BLaER1 (cell line): ENCODE data around the gene NTN3.

Experiments used
- H3K27ac ChIP-seq: shearing (Covaris generic); formaldehyde crosslinking; 2 replicates; pipeline ENCODE4 v1.8.1; 2022
- H3K27me3 ChIP-seq: shearing (Covaris generic); formaldehyde crosslinking; 2 replicates; pipeline ENCODE4 v1.8.1; 2022
- H3K36me3 ChIP-seq: shearing (Covaris generic); formaldehyde crosslinking; 2 replicates; pipeline ENCODE4 v1.8.1; 2022
- H3K4me1 ChIP-seq: shearing (Covaris generic); formaldehyde crosslinking; 2 replicates; pipeline ENCODE4 v1.8.1; 2022
- H3K4me2 ChIP-seq: shearing (Covaris generic); formaldehyde crosslinking; 2 replicates; pipeline ENCODE4 v1.8.1; 2022
- H3K4me3 ChIP-seq: shearing (Covaris generic); formaldehyde crosslinking; 2 replicates; pipeline ENCODE4 v1.8.1; 2022
- H3K9ac ChIP-seq: shearing (Covaris generic); formaldehyde crosslinking; 2 replicates; pipeline ENCODE4 v1.8.1; 2022
- H3K9me3 ChIP-seq: shearing (Covaris generic); formaldehyde crosslinking; 2 replicates; pipeline ENCODE4 v1.8.1; 2022
- H4K20me1 ChIP-seq: shearing (Covaris generic); formaldehyde crosslinking; 2 replicates; pipeline ENCODE4 v1.8.1; 2022
- Cebpa-rat ChIP-seq: shearing (Covaris generic); IDR thresholded peaks from 2 replicates; pipeline ENCODE4 v1.8.1; 2022

NTN3 gene

DNA sequence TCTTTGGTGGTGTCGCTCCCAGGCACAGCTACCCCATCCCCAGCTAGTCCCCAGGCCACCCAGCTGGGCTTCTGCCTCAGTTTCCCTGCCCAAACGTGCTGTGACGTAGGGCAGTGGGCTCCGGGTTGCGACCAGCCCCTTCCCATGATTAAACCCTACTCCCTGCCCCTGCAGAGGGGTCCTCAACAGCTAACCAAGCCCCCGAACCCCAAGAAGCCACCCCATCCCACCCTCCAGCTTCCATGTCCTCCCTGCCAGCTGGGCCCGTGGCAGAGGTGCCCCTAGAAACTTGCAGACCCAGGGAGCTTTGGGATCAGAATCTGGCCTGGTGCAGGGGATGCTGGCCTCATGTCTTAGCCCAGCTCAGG is 879 bp upstream of the NTN3 start:
- Histone ChIP-seq H3K27ac (peak overlapping the region; percentile 94), H3K36me3 (no peaks in the 10 kb centered on the region), H3K9me3 (no peaks in the 10 kb centered on the region), H3K4me3 (peak overlapping the region; percentile 98), H3K4me2 (peak overlapping the region; percentile 99), H3K4me1 (peaks cover 76% of the 10 kb centered on the region), H3K27me3 (no peaks in the 10 kb centered on the region), H3K9ac (peak overlapping the region; percentile 82), H4K20me1 (peaks cover 19% of the 10 kb centered on the region)
- no peak for TF ChIP-seq Cebpa-rat

DNA sequence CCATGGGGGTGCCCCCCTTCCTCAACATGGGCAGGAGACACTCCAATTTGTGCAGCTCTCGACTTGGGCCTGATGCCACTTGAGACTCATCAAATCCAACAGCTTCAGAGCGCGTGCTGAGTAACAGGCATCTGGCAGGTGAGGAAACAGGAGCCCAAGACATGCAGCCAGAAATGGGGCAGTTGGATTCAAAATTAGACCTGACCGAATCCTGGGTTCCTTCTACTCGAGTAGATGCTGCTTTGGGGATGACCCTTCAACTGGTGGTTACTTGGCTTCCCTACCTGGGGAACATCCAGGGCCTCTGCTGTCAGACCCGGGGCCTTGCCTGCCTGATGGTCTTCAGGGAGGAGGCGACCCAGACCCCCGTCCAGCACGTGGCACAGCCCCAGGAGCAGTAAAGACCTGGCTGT is 488 bp upstream of the NTN3 start:
- peak overlapping the region; percentile 82 for H3K9ac ChIP-seq
- no peaks in the 10 kb centered on the region for H3K27me3 ChIP-seq
- H3K9me3 ChIP-seq, result no peaks in the 10 kb centered on the region
- peaks cover 23% of the 10 kb centered on the region for H4K20me1 ChIP-seq
- peak overlapping the region; percentile 99 for H3K4me2 ChIP-seq
- no peak for TF ChIP-seq Cebpa-rat
- peak overlapping the region; percentile 98 for H3K4me3 ChIP-seq
- H3K27ac ChIP-seq, result peak overlapping the region; percentile 94
- H3K36me3 ChIP-seq, result no peaks in the 10 kb centered on the region
- peaks cover 76% of the 10 kb centered on the region for H3K4me1 ChIP-seq

DNA sequence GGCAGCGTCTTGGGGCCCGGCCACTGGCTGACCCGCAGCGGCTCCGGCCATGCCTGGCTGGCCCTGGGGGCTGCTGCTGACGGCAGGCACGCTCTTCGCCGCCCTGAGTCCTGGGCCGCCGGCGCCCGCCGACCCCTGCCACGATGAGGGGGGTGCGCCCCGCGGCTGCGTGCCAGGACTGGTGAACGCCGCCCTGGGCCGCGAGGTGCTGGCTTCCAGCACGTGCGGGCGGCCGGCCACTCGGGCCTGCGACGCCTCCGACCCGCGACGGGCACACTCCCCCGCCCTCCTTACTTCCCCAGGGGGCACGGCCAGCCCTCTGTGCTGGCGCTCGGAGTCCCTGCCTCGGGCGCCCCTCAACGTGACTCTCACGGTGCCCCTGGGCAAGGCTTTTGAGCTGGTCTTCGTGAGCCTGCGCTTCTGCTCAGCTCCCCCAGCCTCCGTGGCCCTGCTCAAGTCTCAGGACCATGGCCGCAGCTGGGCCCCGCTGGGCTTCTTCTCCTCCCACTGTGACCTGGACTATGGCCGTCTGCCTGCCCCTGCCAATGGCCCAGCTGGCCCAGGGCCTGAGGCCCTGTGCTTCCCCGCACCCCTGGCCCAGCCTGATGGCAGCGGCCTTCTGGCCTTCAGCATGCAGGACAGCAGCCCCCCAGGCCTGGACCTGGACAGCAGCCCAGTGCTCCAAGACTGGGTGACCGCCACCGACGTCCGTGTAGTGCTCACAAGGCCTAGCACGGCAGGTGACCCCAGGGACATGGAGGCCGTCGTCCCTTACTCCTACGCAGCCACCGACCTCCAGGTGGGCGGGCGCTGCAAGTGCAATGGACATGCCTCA is 773 bp downstream of the NTN3 start:
- no peaks in the 10 kb centered on the region for H3K36me3 ChIP-seq
- peak overlapping the region; percentile 98 for H3K4me3 ChIP-seq
- no peaks in the 10 kb centered on the region for H3K9me3 ChIP-seq
- TF ChIP-seq Cebpa-rat, result no peak
- H3K27ac ChIP-seq, result peak overlapping the region; percentile 94
- peak overlapping the region; percentile 82 for H3K9ac ChIP-seq
- peaks cover 76% of the 10 kb centered on the region for H3K4me1 ChIP-seq
- H3K4me2 ChIP-seq, result peak overlapping the region; percentile 99
- H3K27me3 ChIP-seq, result no peaks in the 10 kb centered on the region
- peaks cover 32% of the 10 kb centered on the region for H4K20me1 ChIP-seq

DNA sequence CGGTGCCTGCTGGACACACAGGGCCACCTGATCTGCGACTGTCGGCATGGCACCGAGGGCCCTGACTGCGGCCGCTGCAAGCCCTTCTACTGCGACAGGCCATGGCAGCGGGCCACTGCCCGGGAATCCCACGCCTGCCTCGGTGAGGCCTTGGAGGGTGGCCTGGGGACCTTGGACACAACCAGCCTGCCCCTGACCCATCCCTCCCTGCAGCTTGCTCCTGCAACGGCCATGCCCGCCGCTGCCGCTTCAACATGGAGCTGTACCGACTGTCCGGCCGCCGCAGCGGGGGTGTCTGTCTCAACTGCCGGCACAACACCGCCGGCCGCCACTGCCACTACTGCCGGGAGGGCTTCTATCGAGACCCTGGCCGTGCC is 1.4 kb downstream of the NTN3 start:
- Histone ChIP-seq H3K4me3 (peak overlapping the region; percentile 98; the same call in 1 of the 2 replicates), H3K4me1 (peaks cover 76% of the 10 kb centered on the region), H3K4me2 (peak overlapping the region; percentile 99), H3K9me3 (no peaks in the 10 kb centered on the region), H3K9ac (peak overlapping the region; percentile 98; the same call in 1 of the 2 replicates), H4K20me1 (peaks cover 35% of the 10 kb centered on the region), H3K27me3 (no peaks in the 10 kb centered on the region), H3K27ac (peak overlapping the region; percentile 94; the same call in 1 of the 2 replicates), H3K36me3 (no peaks in the 10 kb centered on the region; the same call in 1 of the 2 replicates)
- no peak for TF ChIP-seq Cebpa-rat

DNA sequence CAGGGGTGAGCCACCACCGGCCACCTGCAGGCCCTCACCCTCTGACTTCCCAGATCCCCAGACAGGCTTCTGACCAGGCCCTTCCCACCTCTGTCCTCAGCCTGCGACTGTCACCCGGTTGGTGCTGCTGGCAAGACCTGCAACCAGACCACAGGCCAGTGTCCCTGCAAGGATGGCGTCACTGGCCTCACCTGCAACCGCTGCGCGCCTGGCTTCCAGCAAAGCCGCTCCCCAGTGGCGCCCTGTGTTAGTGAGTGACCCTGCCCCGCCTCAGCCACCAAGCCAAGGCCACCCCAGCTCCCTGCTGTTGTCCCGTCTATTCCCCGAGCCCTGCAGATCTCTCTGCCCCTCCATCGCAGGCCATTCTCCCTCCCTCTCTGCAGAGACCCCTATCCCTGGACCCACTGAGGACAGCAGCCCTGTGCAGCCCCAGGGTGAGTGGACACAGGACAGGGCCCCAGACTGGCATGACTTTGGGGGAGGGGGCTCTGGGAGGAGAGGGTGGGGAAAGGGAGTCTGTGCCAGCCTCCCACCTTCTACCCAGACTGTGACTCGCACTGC is 1.9 kb downstream of the NTN3 start:
- Histone ChIP-seq H3K27ac (peak overlapping the region; percentile 99), H3K4me1 (peaks cover 76% of the 10 kb centered on the region)

DNA sequence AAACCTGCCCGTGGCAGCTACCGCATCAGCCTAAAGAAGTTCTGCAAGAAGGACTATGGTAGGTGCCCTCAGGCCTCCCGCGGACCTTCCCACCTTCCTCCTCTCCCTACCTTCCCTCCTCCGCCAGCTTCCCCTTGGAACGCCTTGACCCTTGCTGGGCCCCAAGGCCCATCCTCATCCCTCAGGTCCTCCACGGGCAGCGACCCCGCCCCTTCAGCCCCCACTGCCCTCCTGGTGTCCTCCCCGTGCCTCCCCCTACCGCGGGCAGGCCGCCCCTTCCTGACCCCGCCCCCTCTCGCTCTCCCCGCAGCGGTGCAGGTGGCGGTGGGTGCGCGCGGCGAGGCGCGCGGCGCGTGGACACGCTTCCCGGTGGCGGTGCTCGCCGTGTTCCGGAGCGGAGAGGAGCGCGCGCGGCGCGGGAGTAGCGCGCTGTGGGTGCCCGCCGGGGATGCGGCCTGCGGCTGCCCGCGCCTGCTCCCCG is 2.4 kb downstream of the NTN3 start:
- peak overlapping the region; percentile 99 for H3K4me2 ChIP-seq
- H3K4me3 ChIP-seq, result peak overlapping the region; percentile 98
- no peak for TF ChIP-seq Cebpa-rat
- peaks cover 75% of the 10 kb centered on the region for H3K4me1 ChIP-seq
- H3K36me3 ChIP-seq, result peaks cover 9% of the 10 kb centered on the region
- H3K27me3 ChIP-seq, result no peaks in the 10 kb centered on the region
- H3K9ac ChIP-seq, result peak overlapping the region; percentile 98
- H3K27ac ChIP-seq, result peak overlapping the region; percentile 99
- H3K9me3 ChIP-seq, result no peaks in the 10 kb centered on the region
- peaks cover 45% of the 10 kb centered on the region for H4K20me1 ChIP-seq

More for the DNA sequence above, 1.9 kb downstream of the NTN3 start:
- Histone ChIP-seq H3K9ac (peak overlapping the region; percentile 98), H3K4me3 (peak overlapping the region; percentile 98), H3K9me3 (no peaks in the 10 kb centered on the region), H3K4me2 (peak overlapping the region; percentile 99), H3K36me3 (peaks cover 4% of the 10 kb centered on the region; the same call in 1 of the 2 replicates), H4K20me1 (peaks cover 40% of the 10 kb centered on the region), H3K27me3 (no peaks in the 10 kb centered on the region)
- TF ChIP-seq Cebpa-rat, result no peak

DNA sequence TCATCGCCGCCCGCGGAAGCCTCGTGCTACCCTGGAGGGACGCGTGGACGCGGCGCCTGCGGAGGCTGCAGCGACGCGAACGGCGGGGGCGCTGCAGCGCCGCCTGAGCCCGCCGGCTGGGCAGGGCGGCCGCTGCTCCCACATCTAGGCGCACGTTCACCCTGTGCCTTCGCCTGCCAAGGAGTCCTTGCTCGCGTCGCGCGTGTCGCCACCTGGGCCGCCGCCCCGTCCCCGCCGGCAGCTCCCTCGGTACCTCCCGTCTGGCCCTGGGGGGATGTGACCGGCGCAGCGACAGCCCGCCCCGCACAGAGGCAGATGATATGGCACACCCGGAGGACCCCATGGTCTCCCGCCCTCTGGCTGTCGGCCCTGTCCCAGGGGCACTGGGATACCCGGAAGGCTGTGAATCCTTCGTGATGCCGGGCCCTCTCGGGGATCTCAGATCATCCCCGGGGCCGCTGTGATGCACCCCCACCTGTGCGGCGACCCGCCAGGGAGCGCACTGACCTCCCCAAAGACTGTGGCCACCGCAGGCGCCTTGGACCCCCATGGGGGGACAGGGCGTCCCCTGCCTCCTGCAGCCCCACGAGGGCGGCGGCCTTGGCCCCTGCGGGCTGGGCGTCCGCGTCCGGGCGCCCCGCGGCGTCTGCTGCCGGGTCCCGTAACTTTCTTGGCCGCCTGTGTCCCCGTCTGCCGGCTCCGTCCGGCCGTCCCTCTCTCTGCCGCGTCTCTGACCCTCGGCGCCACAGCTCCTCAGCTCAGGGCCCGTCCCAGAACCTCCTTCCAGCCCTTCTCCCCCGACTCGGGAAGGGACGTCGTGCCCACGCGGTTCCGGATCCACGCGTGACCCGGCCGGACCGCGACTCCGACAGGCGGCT is 3.1 kb downstream of the NTN3 start:
- no peaks in the 10 kb centered on the region for H3K9me3 ChIP-seq
- H3K36me3 ChIP-seq, result peaks cover 16% of the 10 kb centered on the region
- H3K4me3 ChIP-seq, result peak overlapping the region; percentile 98
- H3K4me2 ChIP-seq, result peak overlapping the region; percentile 99
- H3K4me1 ChIP-seq, result peaks cover 71% of the 10 kb centered on the region
- H3K9ac ChIP-seq, result peak overlapping the region; percentile 98
- H4K20me1 ChIP-seq, result peaks cover 53% of the 10 kb centered on the region
- peak overlapping the region; percentile 99 for H3K27ac ChIP-seq
- TF ChIP-seq Cebpa-rat, result no peak
- H3K27me3 ChIP-seq, result no peaks in the 10 kb centered on the region

DNA sequence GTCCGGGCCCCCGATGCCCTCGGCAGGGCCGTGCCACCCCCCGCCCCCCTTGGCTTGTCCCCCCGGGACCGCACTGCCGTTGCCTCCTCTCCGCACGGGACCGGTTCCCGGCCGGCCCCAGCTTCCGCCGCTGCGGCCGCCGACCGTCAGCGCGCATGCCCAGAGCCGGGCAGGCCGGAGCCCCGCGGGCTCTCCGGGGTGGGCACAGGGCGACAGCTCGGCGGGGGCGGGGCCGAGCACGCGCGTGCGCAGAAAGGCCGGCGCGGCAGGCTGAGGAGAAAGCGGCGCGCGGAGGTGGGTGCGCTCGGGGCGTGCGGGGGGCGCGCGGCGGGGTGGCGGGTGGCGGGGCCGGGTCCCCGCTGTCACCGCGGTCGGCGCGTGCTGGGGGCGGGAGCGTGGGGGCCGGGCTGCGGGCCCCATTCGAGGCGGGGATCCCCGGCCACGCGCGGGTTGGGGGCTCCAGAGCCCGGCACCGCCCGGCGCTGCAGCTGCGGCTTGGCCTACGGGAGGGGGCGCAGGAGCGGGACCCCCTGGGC is 3.8 kb downstream of the NTN3 start, which contains the start of gene TBC1D24:
Gene TBC1D24 (plus strand): TSS at position 251 of the 536 bp plus-strand sequence. CDS start 21,022 bp downstream, outside the sequence.
- peak within 1 kb of the TSS; percentile 98 for H3K9ac ChIP-seq
- H3K36me3 ChIP-seq, result peaks cover 23% of the 10 kb centered on the region
- H3K4me2 ChIP-seq, result peak within 1 kb of the TSS; percentile 99
- peak within 1 kb of the TSS; percentile 99 for H3K27ac ChIP-seq
- no peaks in the 10 kb centered on the region for H3K27me3 ChIP-seq
- peaks cover 63% of the 10 kb centered on the region for H3K4me1 ChIP-seq
- H3K9me3 ChIP-seq, result no peaks in the 10 kb centered on the region
- no peak for TF ChIP-seq Cebpa-rat
- peak within 1 kb of the TSS; percentile 98 for H3K4me3 ChIP-seq
- peaks cover 60% of the 10 kb centered on the region for H4K20me1 ChIP-seq
